G401 (cell line): ENCODE measurements around the gene ATP6V1B1. TPM values are rescaled to one million over a fixed set of nuclear protein-coding genes. Genes with fewer than 3 reads are reported as not detected.
A peak's percentile ranks its signal among the peaks of the same experiment; 100 is the strongest.

Experiments used
- DNase-seq: peaks from one replicate; pipeline ENCODE4 v3.0.0-alpha.2; 2015; ENCODE audit warnings: low spot score
- in situ Hi-C: cut with HindIII; loops from 2 replicates; pipeline ENCODE4 v1.10.0; 2016; ENCODE audit warnings: low sequenced_read_pairs, mixed read lengths
- total RNA-seq: library from RNA; depleted of rRNA; stranded (reverse); fragments of >200 nt; shearing (Covaris generic); gene quantifications from 2 replicates; pipeline ENCODE4 v1.2.3, GENCODE V29; 2014; rRNA removed

The ATP6V1B1 gene
- 1.1 TPM in 1 of 2 replicates, not detected in the other for total RNA-seq

GRCh38 chr2:70935468-70936164 lies at the start of gene ATP6V1B1:
ATP6V1B1 (plus strand) TSS chr2:70935900; CDS start chr2:70935955, 55 bp downstream.
- in situ Hi-C loops: no loop called here
- no peak for DNase-seq

- no peak for DNase-seq
- in situ Hi-C loops: no loop called here
These were observed 49.1 kb upstream of the ATP6V1B1 start for GRCh38 chr2:70886541-70886987.

DNA sequence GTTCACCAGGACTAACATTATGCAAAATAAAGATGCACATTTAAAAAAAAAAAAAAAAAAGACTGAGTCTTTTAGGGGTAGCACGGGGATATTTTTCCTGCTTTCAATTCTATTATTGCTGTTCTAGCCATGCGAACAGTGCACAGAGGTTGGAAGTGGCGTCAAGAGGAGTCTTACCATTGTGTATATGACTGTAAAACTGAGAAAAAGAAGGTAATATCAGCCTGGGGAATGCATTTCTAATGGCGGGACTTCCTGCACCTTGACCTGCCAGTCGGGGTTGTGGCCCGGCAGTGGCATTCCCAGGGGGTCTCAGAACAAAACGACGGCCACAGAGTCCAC lies 48.5 kb upstream of the ATP6V1B1 start:
- no peak for DNase-seq
- in situ Hi-C loops: no loop called here

DNA sequence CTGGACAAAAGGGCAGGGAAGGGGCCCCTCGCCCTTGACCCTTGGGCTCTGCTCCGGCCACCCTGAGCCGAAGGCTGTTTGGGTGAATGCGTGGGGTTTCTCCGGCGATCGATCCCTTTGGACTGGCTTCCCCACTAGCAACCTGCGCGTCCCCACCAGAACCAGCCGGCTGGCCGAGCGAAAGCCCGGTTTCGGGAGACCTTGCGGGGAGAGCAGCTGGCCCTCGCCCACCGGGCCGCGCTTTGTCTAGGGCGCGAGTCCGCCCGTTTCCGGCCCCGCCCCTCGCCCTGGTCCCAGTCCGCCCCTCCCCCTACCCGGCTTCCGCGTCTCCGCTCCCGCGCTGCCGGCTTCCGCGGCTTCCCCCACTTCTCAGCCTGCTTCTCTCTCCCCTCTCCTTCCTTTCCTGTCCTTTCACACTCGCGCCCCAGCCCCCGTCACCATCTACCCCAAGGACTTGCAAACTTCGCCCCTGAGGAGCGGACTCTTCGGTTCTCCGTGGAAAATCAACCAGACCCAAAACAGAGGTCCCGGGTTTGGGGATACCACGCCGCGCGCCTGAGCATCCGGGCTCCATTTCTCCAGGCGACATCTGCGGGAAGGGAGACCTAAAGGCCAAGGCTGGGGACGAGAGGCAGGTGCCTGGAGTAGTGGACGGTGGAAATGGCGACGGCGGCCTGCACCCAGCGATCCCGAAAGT lies 48.0 kb upstream of the ATP6V1B1 start:
- in situ Hi-C loops: no loop called here
- peak; percentile 40 for DNase-seq

DNA sequence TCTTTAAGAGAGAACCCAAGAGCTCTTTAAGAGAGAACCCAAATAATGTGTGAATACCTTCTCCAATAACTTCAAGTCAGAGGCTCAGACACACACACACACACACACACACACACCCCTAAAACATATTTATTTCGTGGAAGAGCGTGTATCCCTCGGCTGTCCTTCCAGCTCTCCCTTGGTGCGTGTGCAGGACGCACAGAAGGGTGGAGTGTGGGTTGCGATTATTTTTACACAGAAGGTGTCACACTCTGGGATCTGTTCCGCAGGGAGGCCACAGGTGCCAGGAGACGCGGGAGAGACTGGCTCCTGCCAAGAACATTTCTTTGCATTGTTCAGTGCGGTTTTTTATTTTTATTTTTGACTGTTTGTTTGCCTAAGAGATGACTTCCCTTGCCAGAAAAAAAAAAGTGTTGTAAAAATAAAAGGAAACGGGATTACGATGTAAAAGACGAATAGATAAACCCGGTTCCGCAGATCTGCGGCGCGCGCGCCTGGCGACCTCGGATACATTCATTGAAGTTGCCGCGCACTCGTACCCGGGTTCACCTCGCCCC lies 47.3 kb upstream of the ATP6V1B1 start:
- in situ Hi-C loops: no loop called here
- peak; percentile 42 for DNase-seq

DNA sequence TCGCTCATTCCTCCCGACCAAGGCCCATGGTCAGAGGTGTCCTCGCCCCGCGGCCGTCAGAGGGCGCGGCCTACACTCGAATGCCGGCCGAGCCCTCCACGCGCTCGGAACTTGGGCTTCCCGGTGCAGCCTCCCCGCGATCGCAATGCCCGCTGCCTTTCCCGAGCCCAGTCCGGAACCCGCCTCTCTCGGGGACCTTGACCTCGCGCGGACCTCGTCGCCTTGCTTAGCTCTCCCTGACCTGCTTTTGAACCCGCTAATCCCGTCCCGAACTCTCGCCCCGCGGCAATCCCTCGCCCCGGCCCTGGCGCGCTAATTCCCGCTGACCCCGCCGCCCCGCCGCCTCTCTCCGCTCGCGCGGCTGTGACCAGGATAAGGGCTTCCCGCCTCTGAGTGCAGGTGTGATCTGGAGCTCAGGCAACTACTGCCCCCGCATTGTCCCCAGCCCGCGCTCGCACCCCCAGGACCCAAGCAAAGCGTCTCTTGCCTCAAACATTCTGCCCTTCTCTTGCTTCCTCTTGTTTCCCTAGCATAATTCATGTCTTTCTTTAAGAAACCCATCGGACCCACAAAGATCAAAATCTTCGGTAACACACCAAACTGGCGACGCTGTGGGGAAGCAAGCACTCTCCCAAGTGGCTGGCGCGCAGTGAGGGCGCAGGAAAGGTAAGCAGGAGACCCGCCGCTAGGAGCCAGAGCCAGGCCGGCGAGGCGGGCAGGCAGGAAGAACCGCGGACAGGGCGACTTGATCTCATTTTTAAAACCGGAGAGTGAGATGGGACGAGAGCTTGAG lies 46.6 kb upstream of the ATP6V1B1 start:
- in situ Hi-C loops: no loop called here
- DNase-seq: no peak

GRCh38 chr2:70889716-70890037 lies 46.0 kb upstream of the ATP6V1B1 start:
- in situ Hi-C loops: no loop called here
- no peak for DNase-seq

- no peak for DNase-seq
- in situ Hi-C loops: no loop called here
These were observed 45.1 kb upstream of the ATP6V1B1 start for GRCh38 chr2:70890469-70891065.

DNA sequence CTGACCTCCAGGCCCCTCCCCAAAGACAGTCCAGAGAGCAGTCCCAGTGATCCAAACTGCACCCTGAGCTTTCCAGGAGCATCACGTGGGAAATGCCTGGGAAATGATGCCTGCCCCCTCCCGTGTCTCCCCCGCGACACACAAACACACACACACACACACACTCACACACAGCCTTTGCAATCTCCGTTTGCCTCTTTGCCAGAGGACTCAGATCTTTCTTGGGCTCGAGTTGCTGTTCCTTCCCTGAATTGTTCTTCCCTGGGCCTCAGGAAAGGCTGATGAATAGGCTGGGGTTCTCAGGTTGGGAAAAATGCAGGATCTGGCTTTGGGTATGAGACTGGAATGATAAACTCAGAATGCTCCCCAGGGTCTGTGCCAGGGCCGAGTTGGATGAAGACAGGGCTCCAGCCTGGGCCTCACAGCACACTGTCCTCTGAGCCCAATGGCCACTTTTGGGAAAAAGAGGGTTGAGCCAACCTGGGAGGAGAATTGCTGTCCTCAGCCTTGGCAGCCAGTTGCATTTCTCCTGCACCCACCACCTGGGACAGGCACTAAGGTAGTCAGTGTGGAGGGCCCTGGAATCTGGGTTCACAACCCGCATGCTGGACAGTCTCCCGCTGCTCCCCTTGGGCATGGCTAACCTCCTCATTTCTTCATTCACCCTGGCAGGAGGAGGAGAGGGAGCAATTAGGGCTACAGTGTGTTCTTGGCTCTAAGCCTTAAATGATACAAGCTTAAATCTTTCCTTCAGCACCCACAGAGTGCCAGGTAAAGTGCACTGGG lies 43.9 kb upstream of the ATP6V1B1 start:
- DNase-seq: no peak
- in situ Hi-C loops: no loop called here

GRCh38 chr2:70892750-70893149 lies 43.0 kb upstream of the ATP6V1B1 start:
- no peak for DNase-seq
- in situ Hi-C loops: no loop called here

GRCh38 chr2:70893186-70893585 lies 42.5 kb upstream of the ATP6V1B1 start:
- no peak for DNase-seq
- in situ Hi-C loops: no loop called here

- in situ Hi-C loops: no loop called here
- DNase-seq: no peak
These were observed 40.9 kb upstream of the ATP6V1B1 start for GRCh38 chr2:70894765-70895164.

DNA sequence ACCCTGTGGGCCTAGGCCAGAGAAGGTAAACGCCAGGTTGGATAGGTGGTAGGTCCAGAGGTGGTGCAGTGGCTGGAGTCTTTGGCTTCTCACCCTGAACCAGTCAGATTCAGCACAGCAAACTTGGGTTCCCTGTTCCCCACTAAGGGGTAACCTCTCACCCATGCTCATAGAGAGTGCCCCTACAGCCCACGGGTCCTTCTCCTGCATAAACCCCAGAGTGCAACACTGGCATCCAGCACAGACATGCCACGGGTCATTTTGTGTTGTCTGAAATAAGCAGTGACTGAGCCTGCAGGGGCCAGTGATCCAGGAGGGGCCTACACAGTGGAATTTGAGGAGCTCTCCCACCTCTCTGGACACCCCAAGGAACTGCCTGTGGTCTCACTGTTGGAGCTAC lies 40.5 kb upstream of the ATP6V1B1 start:
- no peak for DNase-seq
- in situ Hi-C loops: no loop called here

- in situ Hi-C loops: no loop called here
- DNase-seq: no peak
These were observed 39.5 kb upstream of the ATP6V1B1 start for GRCh38 chr2:70895998-70896764.

GRCh38 chr2:70896765-70897202 lies 38.9 kb upstream of the ATP6V1B1 start:
- DNase-seq: no peak
- in situ Hi-C loops: no loop called here

DNA sequence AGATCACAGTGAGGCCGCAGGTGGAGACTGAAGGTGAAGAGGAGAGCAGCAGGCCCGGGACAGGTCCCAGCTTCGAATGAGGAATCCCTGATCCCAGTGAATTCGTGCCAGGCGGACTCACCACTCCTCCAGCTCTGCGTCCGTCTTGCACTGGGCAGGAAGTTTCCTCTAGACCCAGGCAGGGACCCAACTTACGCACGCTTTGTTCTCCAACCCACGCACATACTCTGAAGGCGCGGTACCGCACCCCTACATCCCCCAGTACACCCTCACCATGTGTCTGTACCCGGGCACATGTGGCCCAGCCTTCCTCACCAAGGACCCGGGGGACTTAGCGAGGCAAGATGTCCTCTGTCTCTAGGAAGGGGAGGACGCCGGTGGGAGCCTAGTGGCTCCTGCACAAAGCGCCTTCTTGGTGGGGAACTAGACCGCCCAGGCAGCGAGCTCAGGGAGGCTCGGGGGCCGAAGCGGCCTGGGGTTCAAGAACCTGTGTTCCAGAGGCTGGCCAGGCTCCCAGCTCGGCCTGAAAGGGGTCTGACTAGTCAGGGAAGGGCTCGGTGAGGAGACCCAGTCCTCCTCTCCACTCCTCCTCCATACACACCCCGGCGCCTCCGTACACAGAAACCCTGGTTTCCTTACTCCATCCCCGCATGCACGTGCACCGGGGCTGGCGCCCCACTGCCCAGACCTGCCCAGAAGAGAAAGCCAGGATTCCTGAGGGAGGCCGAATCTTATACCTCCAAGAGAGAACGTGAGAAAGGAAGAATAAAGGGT lies 38.3 kb upstream of the ATP6V1B1 start:
- in situ Hi-C loops: no loop called here
- DNase-seq: no peak

- no peak for DNase-seq
These were observed 37.8 kb upstream of the ATP6V1B1 start for GRCh38 chr2:70897977-70898226.

More at GRCh38 chr2:70897977-70898226, 37.8 kb upstream of the ATP6V1B1 start:
- in situ Hi-C loops: no loop called here
